ENCODE results near the gene TC2N. TPM values are rescaled to one million over a fixed set of nuclear protein-coding genes. Genes with fewer than 3 reads are reported as not detected.
A peak's percentile ranks its signal among the peaks of the same experiment; 100 is the strongest.
"Not testable (repeated sequence)": the region's sequence is repeated elsewhere in the genome, so short reads cannot be mapped to it uniquely, and the experiment has no call there.

Gene TC2N
- total RNA-seq, 1 donor from 2014 or later, result 104 TPM

DNA sequence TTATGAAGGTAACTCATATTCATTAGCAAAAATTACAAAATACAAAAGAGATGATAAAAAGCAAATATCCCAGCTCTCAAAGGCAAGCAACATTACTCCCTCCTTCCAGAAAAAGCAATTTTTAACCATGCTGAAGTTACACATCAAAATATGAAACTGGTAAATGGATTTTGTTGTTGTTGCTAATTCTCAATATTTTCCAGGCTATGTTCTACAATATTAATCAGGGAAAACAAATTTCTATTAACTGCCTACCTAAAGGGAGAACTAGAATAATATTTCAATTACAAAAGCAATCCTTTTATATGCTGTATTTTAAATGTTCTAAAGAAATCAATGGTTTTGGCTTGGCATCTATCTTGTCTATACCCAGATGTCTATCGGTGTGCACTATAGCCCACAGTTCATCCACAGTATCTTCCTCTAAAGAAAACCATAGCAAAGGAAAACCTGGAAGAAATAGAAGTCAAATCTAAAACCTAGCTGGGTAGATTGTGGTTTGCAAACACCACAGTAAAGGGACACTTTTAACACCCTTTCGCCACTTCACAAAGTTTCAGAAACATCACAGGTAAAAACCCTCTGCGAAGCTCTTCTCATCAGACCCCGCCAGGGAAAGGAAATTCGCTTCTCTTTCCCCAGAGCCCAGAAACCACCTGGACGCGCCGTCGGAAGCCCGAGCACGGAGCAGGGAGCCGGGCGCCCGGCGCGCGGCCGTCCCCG, 32.0 kb downstream of the TC2N start:
- DNase-seq (ENCODE audit: low spot score), result no peak

DNA sequence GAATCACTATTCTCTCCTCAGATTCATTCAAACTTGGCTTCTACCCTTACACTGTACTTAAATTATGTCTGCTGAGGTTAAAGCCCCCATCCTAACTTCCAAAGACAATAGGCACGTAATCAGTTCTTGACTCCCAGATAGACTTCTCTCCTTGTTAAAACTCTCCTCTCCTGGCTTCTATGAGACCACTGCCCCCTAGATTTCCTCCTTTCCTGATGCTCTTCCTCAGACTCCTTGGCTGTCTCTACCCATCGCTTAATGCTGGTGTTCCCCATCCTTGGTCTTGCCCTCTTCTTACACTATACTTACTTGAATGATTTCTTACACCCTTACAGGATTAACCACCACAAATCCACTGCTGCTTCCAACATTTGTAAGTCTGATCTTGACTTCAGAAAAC, 32.8 kb downstream of the TC2N start:
- DNase-seq (ENCODE audit: low spot score), result no peak

DNA sequence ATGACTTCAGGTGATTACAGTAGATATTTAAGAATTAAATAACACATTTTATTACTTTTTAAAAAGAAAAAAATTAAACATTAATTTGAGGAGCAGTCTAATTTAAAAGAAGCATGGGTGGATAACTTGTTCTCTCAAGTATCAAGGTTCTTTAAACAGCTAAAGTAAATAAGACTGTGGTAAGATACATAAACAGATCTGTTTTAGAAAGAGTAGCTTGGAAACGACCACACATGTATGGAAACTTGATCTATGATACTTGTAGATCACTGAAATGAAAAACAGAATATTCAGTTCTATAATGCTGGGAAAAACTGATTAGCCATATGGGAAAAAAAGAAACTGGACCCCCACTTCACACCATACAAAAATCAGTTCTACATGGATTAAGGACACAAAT, 36.0 kb downstream of the TC2N start:
- DNase-seq (ENCODE audit: low spot score), result no peak

DNA sequence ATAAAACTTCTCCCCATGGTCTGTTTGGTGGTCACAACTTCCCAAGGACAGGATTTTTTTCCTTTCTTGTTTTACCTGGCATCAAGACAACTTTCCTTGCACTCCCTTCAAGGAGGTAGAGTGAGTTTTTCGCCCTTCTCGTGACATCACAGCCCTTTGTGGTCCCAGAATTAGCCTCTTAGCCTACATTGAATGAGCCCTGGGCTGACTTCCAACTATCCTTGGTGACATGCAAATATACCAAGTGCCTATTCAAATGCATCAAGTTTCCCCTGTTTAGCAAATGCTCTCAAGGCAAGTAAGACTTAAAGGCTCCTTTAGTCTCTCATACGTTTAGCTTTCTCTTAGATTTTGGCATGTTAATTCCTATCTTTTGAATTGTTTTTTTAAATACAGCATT, 36.6 kb downstream of the TC2N start:
- DNase-seq (ENCODE audit: low spot score), result peak; percentile 60

DNA sequence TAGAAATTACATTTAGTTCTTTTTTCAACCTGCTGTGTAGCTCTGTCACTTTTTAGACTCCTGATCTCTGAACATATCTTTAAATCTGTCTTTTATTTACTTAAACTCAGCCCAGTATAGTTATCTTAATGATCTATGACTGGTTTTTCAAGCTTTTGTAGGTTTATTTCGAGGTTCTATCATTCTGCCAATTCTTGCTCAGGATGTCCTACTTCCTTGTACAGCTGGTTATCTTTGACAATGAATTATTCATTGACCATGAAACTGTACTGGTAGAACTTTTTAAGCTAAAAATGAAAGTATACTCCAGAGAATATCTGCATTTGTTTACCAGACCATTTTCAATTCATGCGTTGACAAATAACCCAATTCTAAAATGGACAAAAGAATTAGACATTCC, 37.8 kb downstream of the TC2N start:
- no peak for DNase-seq (ENCODE audit: low spot score)

DNA sequence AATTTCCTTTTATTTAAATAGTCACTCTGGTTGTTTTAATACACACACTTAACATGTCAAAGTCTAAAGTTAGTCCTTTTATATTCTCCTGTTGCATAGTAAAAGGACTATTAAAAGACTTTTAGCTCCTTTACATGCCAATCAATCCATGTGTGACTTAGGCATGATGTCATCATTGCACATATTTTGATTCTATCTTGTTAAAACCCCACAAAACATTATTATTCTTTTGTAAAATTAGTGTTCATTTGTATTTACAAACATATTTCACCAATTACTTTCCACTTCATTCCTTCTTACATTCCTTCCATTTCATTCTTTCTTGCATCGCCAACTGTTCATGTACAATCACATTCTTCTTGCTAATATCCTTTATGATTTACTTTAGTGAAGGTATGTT, 39.6 kb downstream of the TC2N start:
- DNase-seq (ENCODE audit: low spot score), result no peak

DNA sequence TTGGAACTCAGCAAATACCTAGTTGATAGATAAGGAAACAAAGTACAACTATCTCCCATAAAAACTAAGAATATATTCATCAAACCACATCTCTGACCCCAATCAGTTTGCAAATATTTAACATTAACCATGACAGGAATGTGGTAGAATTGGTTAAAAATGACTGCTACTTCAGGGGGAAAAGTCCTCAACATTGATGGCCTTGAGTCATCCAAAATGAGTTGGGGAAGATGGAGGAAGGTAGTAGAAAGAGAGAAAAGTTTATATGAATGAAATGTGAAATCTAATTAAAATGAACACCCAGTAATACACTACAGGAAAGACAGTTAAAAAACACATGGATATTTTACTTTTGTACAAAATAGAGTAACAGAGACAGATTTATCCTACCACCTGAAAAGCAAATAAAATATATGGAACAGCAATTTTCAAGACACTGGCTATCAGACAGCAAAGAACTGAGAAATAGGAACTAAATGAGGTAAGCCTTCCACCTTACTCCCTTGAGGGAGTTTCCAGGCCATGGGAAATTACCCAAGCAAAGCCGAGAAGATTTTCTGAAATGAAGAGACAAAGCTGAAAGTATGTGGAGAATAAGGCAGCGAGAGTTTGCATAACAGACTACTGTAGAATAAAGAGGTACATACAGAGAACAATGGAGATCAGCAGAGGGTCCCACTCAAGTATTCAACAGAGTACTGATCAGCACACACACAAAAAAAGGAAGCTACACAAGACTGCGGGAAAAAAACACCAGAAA, 49.6 kb downstream of the TC2N start:
- DNase-seq (ENCODE audit: low spot score), result no peak

DNA sequence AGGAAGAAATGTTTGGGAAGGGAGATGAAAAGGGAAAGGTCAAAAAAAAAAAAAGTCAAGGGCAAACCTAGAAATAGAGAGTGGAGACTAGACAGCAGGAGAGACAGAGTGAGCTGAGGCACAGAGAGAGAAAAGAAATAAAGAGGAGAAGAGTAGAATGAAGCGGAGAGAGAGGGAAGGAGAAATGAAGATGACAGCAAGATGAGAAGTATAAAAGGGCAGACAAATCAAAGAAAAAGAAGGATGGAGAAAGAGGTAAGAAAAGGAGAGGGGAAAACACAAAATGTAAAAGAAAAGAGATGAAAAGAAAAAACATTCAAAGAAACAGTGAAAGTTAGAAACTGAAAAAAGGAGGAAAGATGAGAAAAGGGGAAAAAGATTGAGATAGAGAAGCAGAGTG, 53.0 kb downstream of the TC2N start:
- DNase-seq (ENCODE audit: low spot score), result no peak

DNA sequence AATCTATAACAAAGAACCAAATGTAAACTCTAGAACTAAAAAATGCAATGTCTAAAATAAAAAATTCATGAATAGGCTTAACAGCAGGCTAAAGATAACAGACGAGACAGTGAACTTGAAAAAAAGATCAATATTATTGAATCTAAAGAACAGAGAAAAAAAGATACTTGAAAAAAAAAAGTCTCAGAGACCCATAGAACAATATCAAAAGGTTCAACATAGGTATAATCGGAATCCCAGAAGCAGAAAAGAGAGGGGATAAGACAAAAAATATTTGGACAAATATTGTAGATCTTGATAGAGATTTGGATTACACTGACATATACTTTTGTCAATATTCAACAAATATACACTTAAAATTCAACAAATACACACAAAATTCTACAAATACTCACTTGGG, 56.6 kb downstream of the TC2N start:
- DNase-seq (ENCODE audit: low spot score), result no peak

DNA sequence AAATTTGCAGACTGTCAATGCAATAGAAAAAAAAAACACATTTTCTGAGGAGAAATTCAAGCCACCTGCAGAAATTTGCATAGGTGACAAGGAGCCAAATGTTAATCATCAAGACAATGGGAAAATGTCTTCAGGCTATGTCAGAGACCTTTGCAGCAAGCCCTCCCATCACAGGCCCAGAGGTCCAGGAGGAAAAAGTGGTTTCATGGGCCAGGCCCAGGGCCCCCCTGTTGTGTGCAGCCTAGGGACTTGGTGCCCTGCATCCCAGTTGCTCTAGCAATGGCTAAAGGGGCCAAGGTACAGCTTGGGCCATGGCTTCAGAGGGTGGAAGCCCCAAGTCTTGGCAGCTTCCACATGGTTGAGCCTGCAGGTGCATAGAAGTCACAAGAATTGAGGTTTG, 60.6 kb downstream of the TC2N start:
- no peak for DNase-seq (ENCODE audit: low spot score)

DNA sequence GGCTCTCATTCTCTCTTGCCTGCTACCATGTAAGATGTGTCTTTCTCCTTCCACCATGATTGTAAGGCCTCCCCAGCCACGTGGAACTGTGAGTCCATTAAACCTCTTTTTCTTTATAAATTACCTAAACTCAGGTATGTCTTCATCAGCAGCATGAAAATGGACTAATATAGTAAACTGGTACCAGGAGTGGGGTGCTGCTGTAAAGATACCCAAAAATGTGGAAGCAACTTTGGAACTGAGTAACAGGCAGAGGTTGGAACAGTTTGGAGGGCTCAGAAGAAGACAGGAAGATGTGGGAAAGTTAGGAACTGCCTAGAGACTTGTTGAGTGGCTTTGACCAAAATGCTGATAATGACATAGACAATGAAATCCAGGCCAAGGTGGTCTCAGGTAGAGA, 61.2 kb downstream of the TC2N start:
- DNase-seq (ENCODE audit: low spot score), result not testable (repeated sequence)

DNA sequence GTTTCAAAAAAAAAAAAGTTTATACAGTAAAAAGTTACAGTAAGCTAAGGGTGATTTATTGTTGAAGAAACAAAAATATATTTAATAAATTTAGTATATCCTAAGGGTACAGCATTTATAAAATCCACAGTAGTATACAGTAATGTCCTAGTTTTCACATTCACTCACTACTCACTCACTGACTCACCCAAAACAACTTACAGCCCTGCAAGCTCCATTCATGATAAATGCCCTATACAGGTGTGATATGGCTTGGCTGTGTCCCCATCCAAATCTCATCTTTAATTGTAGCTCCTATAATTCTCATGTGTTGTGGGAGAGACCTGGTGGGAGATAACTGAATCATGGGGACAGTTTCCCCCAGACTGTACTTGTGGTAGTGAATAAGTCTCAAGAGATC, 61.7 kb downstream of the TC2N start:
- no peak for DNase-seq (ENCODE audit: low spot score)

DNA sequence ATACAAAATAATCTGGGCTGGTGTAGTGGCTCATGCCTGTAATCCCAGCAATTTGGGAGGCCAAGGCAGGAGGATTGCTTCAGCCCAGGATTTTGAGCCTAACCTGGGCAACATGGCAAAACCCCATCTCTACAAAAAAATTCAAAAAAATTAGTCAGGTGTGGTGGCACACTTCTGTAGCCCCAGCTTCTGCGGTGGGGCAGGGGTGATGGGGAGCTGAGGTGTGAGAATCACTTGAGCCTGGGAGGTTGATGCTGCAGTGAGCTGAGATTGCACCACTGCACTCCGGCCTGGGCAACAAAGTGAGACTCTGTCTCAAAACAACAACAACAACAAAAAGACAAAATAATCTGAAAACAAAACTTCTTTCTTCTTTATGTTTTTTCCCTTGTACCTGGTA, 66.0 kb downstream of the TC2N start:
- no peak for DNase-seq (ENCODE audit: low spot score)

DNA sequence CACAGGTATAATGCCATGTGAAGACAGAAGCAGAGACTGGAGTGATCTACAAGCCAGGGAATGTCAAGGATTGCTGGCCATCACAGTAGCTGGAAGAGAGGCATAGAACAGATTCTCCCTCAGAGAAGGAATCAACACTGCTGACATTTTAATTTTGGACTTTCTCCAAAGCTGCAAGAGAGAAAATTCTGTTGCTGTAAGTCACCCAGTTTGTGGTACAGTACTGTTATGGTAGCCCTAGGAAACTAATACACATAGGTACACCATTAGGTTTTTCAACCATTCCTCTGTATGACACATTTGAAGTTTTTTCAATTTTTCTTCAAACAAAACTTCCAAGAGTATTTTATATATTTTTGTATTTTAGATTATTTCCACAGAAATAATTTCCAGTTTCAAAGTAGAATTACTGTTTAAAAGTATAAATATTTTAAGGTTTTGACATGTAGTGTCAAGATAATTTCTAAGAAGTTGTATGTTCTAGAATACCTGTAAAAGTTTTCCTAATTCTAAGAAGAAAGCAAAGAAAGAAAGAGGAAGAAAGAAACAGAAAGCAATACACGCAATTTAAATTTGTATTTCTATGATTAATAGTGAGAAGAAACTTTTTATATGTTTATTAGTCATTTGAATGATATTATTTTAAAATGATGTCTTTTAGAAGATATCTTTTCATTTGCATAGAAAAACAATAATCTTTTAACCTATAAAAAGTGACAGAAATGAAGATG, 70.6 kb downstream of the TC2N start:
- no peak for DNase-seq (ENCODE audit: low spot score)

DNA sequence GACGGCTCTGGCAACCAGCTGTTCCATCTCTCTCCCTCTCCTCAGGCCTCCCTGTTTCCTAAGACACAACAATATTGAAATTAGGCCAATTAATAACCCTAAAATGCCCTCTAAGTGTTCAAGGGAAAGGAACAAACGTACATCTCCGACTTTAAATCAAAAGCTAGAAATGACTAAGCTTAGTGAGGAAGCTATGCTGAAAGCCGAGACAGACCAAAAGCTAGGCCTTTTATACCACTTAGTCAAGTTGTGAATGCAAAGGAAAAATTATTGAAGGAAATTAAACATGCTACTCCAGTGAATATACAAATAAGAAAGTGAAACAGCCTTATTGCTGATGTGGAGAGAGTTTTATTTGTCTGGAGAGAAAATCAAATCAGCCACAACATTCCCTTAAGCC, 73.6 kb downstream of the TC2N start:
- no peak for DNase-seq (ENCODE audit: low spot score)

DNA sequence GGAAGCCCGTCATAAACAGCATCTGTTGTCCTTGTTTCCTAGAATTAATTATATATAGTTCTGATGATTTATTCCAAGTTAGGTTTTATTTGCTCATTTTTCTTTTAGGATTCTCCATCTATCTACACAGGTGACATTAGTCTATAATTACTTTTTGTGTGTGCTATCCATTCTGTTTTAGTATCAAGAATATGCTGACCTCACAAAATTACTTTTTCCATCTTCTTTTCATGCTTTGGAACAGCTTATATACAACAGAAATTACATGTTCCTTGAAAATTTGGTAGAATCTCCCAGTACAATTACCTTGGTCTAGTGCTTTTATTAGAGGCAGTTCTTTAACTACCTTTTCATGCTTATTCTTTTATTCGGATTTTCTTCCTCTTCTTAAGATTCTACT, 81.1 kb downstream of the TC2N start:
- DNase-seq (ENCODE audit: low spot score), result no peak

DNA sequence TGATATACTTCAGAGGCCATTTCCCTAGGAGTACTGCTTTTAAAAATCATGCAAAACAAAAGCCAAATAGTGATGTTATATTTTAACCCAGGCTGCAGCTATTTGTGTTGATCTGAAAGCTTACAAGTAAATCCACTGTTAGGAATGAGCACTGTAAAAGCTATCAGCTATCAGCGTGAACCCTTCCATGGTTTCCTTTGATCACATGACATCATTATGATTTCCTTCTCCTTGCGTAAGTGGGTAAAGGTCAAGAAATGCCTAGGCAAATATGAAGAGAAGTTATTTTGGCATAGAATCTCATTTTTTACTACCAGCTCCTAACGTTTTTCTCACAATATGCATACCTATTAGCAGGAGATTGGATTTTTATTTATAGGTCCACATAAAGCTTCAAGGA, 86.9 kb downstream of the TC2N start:
- no peak for DNase-seq (ENCODE audit: low spot score)

DNA sequence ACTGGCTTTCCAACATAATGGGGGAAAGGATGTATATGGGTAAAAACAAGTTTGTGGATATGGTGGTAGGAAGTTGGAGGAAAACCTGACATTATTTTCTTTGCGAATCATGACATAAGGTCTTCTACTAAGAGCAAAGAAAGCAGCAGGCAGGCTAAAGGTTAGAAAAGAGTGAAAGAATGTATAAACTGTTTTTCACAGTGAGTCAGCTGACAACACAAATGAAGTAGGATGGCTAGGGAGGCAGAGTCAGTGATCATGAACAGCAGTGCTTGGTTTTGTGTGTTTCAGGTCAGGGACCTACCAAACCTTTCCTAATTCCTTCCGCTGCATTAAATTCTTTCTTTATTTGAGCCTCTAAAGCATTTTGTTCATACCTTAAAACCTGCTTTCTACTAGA, 89.1 kb downstream of the TC2N start:
- DNase-seq (ENCODE audit: low spot score), result no peak

DNA sequence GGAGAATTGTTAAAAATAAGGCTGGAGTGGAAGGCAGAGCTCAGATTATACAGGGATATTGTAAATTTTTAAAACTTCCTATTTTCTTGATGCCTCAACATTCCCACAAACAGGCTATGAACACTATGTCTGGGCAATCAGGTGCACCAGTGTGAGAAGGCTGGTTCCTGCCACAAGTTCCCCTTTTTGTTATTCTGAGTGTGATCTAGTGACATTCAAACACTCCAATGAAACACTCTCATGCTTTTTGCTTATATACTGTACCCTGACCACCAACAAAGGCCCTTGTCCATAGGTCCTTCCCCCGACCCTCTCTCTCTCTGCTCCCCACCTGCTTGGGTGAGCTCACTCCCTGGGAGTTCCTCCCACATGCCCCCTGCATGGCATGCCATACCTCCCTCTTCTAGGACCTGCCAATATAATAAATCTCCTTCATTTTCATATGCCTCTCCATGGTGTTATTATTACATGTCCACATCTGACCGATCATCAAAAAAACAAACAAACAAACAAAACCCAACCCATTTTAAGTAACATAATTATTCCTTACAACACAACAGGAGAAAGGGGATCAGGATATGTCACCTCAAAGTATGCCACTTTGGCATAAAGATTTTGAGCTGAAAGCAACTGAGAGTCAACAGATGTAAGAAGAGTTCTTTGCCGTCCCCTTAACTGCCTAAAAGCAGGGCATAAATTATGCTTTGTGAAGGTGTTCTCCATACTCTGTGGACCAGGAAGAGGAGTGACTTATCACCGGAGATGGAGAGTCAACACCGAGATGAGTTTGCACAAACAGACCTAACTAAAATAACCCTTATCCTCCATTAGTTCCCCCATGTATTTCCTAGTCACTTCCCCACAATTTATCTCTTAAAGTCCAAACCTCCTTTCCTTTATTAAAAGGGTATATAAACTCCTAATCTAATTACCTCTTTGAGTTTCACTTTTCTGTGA, 92.9 kb downstream of the TC2N start:
- DNase-seq (ENCODE audit: low spot score), result no peak

DNA sequence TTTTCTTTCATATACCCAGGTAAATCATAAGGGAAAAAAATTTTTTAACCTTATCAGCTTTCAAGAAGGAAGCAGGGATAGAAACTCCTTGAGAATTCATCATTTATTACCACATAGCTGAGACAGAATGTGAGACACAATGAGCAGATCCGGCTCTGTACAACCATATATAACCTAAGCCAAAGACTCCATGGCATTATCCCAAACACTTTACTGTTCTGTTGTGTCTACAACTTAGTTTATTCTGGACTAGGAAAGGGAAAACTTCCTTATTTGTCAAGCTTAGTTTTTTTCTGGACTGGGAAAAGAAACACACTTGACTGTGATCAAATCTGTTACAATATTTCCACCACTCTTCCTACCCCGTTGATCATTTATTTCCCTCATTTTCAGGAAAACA, 97.2 kb downstream of the TC2N start:
- DNase-seq (ENCODE audit: low spot score), result no peak

DNA sequence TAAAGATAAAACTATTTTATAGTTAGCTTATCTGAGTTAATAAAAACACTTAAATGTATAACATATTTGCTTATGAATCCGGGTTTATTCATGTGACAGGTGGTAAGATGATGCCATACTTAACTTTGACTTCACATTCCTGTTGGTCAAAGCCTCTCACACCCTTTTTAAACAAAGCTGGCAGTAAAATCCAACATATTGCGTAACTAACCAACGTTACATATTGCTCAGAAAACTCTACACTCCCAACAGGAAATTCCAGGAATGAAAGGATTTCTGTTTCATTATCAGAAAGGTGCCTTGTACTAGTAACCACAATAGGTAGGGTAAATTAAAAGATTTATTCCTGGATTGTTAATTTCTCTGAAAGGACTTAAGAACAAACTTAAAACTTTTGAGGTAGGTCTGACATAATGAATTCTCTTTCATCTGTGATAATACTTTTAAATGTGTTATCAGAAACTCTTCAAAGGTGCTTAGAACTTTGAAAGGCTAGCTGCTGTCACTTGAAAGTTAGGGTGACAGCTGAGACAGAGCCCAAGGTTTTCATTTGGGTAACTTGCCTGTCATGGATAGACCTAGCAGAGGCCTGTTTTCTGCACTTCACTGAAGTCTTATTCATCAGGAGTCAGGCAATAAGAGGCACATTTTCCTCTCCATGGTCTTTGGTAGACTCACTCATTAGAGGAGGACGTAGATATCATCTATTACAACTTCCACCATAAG, 111.6 kb downstream of the TC2N start:
- peak; percentile 42 for DNase-seq (ENCODE audit: low spot score)

Data from mucosa of gallbladder (tissue), 1 donor.